Breast epithelium (tissue), 3 donors: Measurements from ENCODE around the gene BEND2.

Experiments used
- POLR2A ChIP-seq: fragments of 450-650 bp; IDR thresholded peaks from one replicate; pipeline ENCODE4 v1.6.1; 2016; ENCODE audit warnings: antibody characterized with exemption, mild to moderate bottlenecking, moderate library complexity
- TF ChIP-seq, protein P1 (sequence below), 3 donors: fragments of 450-650 bp; IDR thresholded peaks; one replicate each; pipeline ENCODE4 v1.5.1; 2016 to 2017; ENCODE audit warnings: antibody characterized with exemption in 3 of 3, mild to moderate bottlenecking in 3 of 3, moderate library complexity in 3 of 3

DNA sequence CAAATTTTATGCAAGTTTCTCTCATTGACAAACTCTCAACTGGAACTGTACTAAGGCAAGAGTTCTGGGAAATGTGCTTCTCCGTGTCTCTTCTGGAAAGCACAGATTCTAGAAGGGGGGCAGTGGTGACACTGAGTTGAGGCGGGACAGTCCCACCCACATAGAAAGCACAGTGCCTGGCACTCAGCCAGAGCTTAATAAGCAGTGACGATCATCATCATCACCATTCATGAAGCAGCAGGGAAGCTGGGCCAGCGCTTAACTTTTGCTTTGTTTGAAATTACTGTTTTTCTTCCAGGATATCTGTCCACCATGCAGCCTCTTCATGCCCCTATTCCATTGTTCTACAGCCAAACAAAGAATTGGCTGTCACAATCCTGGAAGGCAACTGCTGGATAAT is 60.3 kb downstream of the BEND2 start:
- TF ChIP-seq, protein P1, sequence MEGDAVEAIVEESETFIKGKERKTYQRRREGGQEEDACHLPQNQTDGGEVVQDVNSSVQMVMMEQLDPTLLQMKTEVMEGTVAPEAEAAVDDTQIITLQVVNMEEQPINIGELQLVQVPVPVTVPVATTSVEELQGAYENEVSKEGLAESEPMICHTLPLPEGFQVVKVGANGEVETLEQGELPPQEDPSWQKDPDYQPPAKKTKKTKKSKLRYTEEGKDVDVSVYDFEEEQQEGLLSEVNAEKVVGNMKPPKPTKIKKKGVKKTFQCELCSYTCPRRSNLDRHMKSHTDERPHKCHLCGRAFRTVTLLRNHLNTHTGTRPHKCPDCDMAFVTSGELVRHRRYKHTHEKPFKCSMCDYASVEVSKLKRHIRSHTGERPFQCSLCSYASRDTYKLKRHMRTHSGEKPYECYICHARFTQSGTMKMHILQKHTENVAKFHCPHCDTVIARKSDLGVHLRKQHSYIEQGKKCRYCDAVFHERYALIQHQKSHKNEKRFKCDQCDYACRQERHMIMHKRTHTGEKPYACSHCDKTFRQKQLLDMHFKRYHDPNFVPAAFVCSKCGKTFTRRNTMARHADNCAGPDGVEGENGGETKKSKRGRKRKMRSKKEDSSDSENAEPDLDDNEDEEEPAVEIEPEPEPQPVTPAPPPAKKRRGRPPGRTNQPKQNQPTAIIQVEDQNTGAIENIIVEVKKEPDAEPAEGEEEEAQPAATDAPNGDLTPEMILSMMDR (IDR thresholded peaks at IDR 0.05), result no peak
- no peak for TF ChIP-seq POLR2A
